OCI-LY3 (cell line): ENCODE results near the gene CYSLTR2.

Experiments
- H2AFZ ChIP-seq: fragments of 200-600, 300-600 bp; shearing (Covaris generic); 2 replicates; pipeline ENCODE4 v1.6.0; 2014; ENCODE audit warnings: antibody characterized with exemption, low read depth, low read length
- H3K27ac ChIP-seq: fragments of 200-600, 300-600 bp; sonication (generic); 2 replicates; pipeline ENCODE4 v1.5.1; 2014; ENCODE audit warnings: mild to moderate bottlenecking, low read length, moderate library complexity, mixed read lengths
- H3K27me3 ChIP-seq: fragments of 200-600, 300-600 bp; sonication (generic); 2 replicates; pipeline ENCODE4 v1.6.1; 2014; ENCODE audit warnings: low read depth, low read length, mixed read lengths
- H3K36me3 ChIP-seq: fragments of 200-600, 300-600 bp; sonication (generic); replicated peaks from 2 replicates; pipeline ENCODE3; 2014; ENCODE audit warnings: low read depth, low read length, mixed read lengths
- H3K4me1 ChIP-seq: fragments of 300-600, 200-600 bp; sonication (generic); 2 replicates; pipeline ENCODE4 v1.6.1; 2014; ENCODE audit warnings: low read length, mixed read lengths
- H3K4me2 ChIP-seq: fragments of 200-600, 300-600 bp; sonication (generic); 2 replicates; pipeline ENCODE4 v1.6.1; 2014; ENCODE audit warnings: low read length, mixed read lengths
- H3K4me3 ChIP-seq: fragments of 300-600, 200-600 bp; sonication (generic); 2 replicates; pipeline ENCODE4 v1.5.1; 2014; ENCODE audit warnings: antibody characterized with exemption, mild to moderate bottlenecking, low read length, moderate library complexity
- H3K79me2 ChIP-seq: fragments of 300-600, 200-600 bp; shearing (Covaris generic); 2 replicates; pipeline ENCODE4 v1.6.1; 2014; ENCODE audit warnings: mild to moderate bottlenecking, low read length, mixed read lengths
- H3K9ac ChIP-seq: fragments of 300-600, 200-600 bp; shearing (Covaris generic); 2 replicates; pipeline ENCODE4 v1.6.0; 2014; ENCODE audit warnings: mild to moderate bottlenecking, low read length, moderate library complexity
- H3K9me3 ChIP-seq: fragments of 200-600, 300-600 bp; shearing (Covaris generic); 2 replicates; pipeline ENCODE4 v1.6.1; 2014; ENCODE audit warnings: low read length, mixed read lengths; ENCODE audit not compliant: insufficient read depth
- H4K20me1 ChIP-seq: fragments of 200-600, 300-600 bp; sonication (generic); 2 replicates; pipeline ENCODE4 v1.6.1; 2016; ENCODE audit warnings: low read length, mixed read lengths; ENCODE audit not compliant: insufficient read depth
- EZH2phosphoT487 ChIP-seq: fragments of 200-600 bp; shearing (Covaris generic); IDR thresholded peaks from 2 replicates; pipeline ENCODE4 v1.6.1; 2018; ENCODE audit warnings: antibody characterized with exemption, mixed run types, low read depth
- TF ChIP-seq, protein P1 (sequence below): fragments of 200-600, 300-600 bp; sonication (generic); IDR thresholded peaks from 2 replicates; pipeline ENCODE4 v1.5.1; 2014; ENCODE audit warnings: antibody characterized with exemption, low read length, low read depth

The CYSLTR2 gene

DNA sequence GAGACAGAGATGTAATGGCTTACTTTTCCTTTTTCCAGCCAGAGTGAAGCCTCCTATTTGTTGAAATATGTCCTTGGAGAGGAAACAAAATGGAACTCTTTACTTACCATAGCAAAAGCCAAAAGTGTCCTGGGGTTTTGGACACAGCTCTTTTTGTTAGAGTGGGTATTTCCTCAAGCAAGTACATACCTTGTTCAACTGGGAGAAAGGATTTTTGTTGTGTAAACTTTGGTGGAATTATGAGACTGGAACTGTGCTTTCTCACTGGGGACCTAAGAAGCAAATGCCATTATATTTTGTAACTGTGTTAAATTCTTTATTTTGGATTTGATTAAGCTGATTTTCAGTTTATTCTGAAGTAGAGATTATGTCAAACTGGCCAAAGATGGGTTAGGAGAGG is 58.4 kb downstream of the CYSLTR2 start:
- H3K9me3 ChIP-seq: peaks cover 32% of the 10 kb centered on the region
- TF ChIP-seq, protein P1, sequence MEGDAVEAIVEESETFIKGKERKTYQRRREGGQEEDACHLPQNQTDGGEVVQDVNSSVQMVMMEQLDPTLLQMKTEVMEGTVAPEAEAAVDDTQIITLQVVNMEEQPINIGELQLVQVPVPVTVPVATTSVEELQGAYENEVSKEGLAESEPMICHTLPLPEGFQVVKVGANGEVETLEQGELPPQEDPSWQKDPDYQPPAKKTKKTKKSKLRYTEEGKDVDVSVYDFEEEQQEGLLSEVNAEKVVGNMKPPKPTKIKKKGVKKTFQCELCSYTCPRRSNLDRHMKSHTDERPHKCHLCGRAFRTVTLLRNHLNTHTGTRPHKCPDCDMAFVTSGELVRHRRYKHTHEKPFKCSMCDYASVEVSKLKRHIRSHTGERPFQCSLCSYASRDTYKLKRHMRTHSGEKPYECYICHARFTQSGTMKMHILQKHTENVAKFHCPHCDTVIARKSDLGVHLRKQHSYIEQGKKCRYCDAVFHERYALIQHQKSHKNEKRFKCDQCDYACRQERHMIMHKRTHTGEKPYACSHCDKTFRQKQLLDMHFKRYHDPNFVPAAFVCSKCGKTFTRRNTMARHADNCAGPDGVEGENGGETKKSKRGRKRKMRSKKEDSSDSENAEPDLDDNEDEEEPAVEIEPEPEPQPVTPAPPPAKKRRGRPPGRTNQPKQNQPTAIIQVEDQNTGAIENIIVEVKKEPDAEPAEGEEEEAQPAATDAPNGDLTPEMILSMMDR: no peak
- TF ChIP-seq EZH2phosphoT487: no peak
- H3K4me2 ChIP-seq: no peak overlapping the region

DNA sequence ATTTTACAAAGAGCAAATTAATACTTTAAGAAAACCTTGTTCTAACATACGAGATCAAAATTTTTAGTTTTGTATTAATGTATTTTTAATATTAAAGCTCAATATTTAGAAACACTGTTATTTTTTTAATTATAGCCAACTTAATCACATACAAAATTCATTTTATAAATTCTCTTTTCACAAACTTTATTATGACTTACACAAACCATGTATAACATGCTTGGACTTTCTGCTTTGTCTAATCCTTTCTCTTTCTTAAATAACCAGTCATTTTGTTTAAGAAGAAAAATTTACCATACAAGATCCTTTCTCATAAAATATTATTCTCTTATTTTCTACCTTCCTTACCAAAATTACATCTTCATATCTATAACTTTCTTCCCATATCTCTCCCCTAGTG is 62.2 kb downstream of the CYSLTR2 start:
- no peak overlapping the region for H3K9ac ChIP-seq
- H3K4me1 ChIP-seq: no peaks in the 10 kb centered on the region
- no peak for TF ChIP-seq EZH2phosphoT487
- TF ChIP-seq, protein P1: no peak
- H3K27me3 ChIP-seq: no peaks in the 10 kb centered on the region
- no peak overlapping the region for H3K4me2 ChIP-seq
- no peak overlapping the region for H3K27ac ChIP-seq
- H3K9me3 ChIP-seq: peaks cover 46% of the 10 kb centered on the region
- H3K4me3 ChIP-seq: no peak overlapping the region
- no peaks in the 10 kb centered on the region for H4K20me1 ChIP-seq
- H3K79me2 ChIP-seq: no peaks in the 10 kb centered on the region
- H2AFZ ChIP-seq: no peak overlapping the region
- H3K36me3 ChIP-seq: peaks cover 11% of the 10 kb centered on the region

More for the DNA sequence above, 58.4 kb downstream of the CYSLTR2 start:
- no peaks in the 10 kb centered on the region for H3K79me2 ChIP-seq
- no peak overlapping the region for H2AFZ ChIP-seq
- no peak overlapping the region for H3K27ac ChIP-seq
- no peak overlapping the region for H3K4me3 ChIP-seq
- H3K36me3 ChIP-seq: peaks cover 8% of the 10 kb centered on the region
- no peak overlapping the region for H3K9ac ChIP-seq
- H3K27me3 ChIP-seq: no peaks in the 10 kb centered on the region
- H4K20me1 ChIP-seq: no peaks in the 10 kb centered on the region
- H3K4me1 ChIP-seq: no peaks in the 10 kb centered on the region

DNA sequence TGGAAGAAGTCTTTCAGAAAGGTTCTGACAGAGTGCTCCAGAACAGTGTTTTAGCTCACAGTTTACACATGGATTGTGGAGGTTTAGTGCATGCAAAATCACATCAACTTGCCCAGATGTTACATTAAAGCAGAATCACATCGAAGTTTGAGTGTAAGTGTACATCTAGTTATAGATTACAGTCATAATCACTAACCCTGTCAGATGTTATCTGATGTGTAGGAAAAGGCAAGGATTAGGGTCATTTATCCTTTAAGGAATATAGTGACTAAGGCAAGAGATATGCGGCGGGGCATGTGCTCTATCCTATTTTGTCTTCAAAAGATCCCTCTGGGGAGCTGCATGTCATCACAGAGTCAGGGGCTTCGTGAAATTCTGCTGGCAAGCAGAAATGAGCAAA is 66.9 kb downstream of the CYSLTR2 start:
- no peaks in the 10 kb centered on the region for H4K20me1 ChIP-seq
- H3K4me3 ChIP-seq: no peak overlapping the region
- H2AFZ ChIP-seq: no peak overlapping the region
- no peaks in the 10 kb centered on the region for H3K27me3 ChIP-seq
- H3K4me1 ChIP-seq: no peaks in the 10 kb centered on the region
- no peak overlapping the region for H3K27ac ChIP-seq
- peaks cover 43% of the 10 kb centered on the region for H3K9me3 ChIP-seq
- H3K79me2 ChIP-seq: no peaks in the 10 kb centered on the region
- TF ChIP-seq EZH2phosphoT487: no peak
- TF ChIP-seq, protein P1: no peak
- no peak overlapping the region for H3K9ac ChIP-seq
- peaks cover 10% of the 10 kb centered on the region for H3K36me3 ChIP-seq
- H3K4me2 ChIP-seq: no peak overlapping the region

DNA sequence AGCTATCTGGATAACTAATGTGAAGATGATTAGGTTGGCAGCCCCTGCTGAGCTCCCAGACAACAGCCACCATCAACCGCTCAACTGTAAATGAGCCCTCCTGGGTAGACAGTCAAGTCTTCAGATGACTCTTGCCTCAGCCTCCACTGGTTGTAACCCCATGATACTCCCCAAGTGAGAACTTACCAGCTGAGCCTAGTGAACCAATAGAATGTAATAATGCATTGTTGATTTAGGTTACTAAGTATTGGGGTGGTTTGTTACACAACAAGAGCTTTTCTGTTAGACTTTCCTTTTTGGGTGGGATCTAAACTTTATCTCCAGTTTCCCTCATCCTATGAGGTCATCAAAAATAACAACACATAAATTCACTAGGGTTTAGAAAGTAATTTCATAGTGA is 69.4 kb downstream of the CYSLTR2 start:
- Histone ChIP-seq H3K9ac (no peak overlapping the region), H4K20me1 (no peaks in the 10 kb centered on the region), H3K4me2 (no peak overlapping the region), H3K4me1 (peaks cover 16% of the 10 kb centered on the region), H3K4me3 (no peak overlapping the region), H3K27ac (no peak overlapping the region), H3K36me3 (peaks cover 15% of the 10 kb centered on the region), H2AFZ (no peak overlapping the region), H3K9me3 (peaks cover 29% of the 10 kb centered on the region; the same call in 1 of the 2 replicates), H3K79me2 (no peaks in the 10 kb centered on the region), H3K27me3 (no peaks in the 10 kb centered on the region)
- TF ChIP-seq, protein P1: no peak
- no peak for TF ChIP-seq EZH2phosphoT487
